Measurements from ENCODE around the gene CPNE2.
"Not testable (repeated sequence)": the region's sequence is repeated elsewhere in the genome, so short reads cannot be mapped to it uniquely, and the experiment has no call there.

Gene CPNE2

GRCh38 chr16:57102888-57103851 is 10.8 kb downstream of the CPNE2 start:
- no peak for DNase-seq

- no peak for DNase-seq
Measured at GRCh38 chr16:57104706-57105105, 12.3 kb downstream of the CPNE2 start.

GRCh38 chr16:57105184-57105583 is 12.8 kb downstream of the CPNE2 start:
- no peak for DNase-seq

DNA sequence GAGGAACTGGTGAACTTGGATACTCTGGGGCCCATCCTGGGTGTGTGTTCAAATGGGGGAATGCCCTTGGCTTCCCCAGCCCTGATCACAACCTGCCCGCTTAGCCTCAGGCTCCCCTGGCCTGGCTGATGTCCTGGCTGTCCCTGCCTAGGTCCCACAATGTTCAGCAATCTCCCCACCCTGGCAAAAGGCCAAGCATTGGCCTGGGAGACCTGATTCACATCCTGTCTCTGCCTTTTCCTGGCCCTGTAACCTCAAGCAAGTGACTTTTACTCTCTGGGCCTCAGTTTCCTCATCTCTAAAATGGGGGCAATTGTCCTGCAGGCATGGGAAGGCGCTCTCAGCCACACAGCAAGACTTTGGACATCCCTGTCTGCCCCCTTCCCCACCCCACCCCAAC is 14.4 kb downstream of the CPNE2 start:
- no peak for DNase-seq

GRCh38 chr16:57107321-57107922 is 15.0 kb downstream of the CPNE2 start:
- no peak for DNase-seq

- no peak for DNase-seq
Measured at GRCh38 chr16:57108432-57108831, 16.0 kb downstream of the CPNE2 start.

- DNase-seq, result not testable (repeated sequence)
Measured at GRCh38 chr16:57109259-57110105, 17.1 kb downstream of the CPNE2 start.

DNA sequence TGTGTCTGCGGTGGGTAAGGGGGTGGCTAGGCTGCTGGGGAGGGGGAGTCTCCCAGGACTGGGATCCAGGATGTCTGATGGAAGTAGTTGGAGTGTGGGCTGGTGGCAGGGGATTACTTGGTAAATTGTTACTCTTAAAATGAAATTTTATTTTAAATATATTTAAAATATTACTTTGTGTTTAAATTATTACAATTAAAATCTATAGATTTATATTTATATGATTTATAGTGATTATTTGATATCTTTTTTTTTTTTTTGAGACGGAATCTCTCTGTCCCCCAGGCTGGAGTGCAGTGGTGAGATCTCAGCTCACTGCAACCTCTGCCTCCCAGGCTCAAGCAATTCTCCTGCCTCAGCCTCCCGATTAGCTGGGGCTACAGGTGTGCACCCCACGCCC is 18.6 kb downstream of the CPNE2 start:
- DNase-seq, result no peak

GRCh38 chr16:57111420-57111819 is 19.0 kb downstream of the CPNE2 start:
- DNase-seq, result no peak

DNA sequence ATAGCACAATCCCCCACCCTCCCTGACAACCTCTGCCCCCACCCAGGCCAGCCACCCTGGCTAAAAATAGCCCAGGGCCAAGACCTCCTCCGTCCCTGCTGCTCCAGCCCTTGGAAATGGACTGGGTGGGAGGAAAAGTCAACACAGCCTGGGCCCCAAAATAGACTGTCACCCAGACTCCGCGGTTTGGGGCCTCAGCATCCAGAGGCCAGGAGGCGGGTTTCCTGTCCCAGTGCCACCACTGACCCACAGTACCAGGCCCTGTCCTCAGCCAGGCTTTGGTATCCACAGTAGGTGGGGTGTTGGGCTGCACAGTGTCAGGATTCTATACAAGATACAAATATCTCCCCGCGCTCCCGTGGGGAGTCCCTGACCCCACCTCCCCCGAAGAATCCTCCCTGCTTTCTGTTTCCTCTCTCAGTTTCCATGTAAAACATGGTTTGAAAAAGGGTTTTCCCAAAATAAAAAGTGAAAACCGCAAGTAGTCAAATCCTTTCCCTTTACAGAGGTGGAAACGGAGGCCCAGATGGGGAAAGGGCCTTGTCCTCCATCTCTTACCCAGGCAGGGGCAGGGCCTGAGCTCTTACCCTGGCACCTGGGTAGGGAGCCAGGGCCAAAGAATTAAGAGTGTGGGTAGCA is 20.1 kb downstream of the CPNE2 start:
- no peak for DNase-seq

DNA sequence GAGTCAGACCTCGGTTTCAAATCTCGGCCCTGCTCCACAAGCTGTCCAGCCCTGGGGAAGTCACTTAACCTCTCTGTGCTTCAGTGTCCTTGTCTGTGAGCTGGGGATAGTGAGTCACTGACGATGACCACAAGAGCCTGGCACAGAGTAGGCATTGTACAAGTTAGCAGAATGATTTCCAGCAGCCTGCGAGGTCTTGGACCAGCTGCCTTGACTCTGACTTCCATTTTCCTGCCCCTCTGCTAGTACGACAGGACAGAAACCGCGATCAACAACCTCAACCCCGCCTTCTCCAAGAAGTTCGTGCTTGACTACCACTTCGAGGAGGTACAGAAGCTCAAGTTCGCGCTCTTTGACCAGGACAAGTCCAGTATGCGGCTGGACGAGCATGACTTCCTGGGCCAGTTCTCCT is 20.7 kb downstream of the CPNE2 start:
- DNase-seq, result no peak

DNA sequence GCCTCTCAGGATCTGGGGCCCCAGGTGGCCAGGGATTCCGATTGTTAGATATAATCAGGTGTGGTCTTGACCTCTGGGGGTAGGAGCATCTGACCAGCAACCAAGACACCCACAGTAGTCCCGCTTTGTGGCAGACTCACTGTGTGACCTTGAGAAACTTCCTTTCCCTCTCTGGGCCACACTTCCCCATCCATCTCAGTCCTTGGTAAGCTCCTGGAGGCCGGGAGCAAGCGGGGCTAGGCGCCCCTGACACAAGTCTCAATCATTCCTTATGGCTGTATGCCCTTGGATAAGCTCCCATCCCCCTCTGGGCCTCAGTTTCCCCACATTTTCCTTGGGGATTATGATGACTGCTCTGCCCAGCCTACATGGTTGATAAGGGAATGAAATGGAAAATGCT is 21.3 kb downstream of the CPNE2 start:
- DNase-seq, result no peak

DNA sequence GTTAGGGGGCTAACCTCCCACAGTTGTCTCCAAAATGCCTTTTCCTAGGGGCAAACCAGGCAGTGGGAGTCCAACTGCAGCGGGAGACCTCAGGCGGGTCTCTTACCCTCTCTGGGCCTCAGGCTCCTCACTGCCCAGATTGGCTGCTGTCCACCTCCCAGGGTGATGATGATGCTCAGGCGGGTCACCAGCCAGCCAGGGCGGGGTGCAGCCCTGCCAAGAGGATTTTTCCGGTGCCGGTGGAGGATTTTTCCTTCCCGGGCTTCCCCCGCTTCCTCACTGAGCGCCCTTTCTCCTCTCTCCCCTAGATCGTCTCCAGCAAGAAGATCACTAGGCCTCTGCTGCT is 22.8 kb downstream of the CPNE2 start:
- no peak for DNase-seq

DNA sequence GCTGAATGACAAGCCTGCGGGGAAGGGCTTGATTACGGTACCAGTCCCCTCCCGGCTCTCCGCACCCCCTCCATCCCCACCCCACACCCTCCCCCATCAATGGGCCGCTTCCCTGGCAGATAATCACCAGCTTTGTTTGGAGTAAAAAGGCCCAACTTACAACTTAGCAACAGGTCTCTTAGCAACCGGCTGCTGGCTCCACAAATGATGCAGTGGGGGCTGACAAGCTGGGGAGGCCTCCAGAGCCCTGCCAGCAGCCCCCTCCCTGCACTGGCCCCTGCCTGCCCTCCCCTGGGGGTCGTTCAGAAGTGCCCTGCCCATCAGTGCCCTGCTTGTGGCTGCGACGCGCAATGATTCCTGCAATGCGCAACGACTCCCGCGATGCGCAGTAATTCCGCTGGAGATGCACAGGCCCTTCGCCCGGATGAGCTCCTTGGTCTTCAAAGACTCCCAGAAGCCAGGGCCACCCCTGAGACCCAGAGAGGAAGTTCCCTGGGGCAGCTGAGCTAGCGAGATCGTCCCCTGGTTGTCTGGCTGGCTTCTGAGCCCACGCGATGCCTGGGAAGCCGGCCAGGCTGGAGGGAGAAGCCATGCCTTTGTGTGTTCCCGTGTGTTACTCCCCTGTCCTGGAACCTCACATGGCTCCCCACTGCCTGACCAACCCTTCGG is 23.3 kb downstream of the CPNE2 start:
- no peak for DNase-seq

DNA sequence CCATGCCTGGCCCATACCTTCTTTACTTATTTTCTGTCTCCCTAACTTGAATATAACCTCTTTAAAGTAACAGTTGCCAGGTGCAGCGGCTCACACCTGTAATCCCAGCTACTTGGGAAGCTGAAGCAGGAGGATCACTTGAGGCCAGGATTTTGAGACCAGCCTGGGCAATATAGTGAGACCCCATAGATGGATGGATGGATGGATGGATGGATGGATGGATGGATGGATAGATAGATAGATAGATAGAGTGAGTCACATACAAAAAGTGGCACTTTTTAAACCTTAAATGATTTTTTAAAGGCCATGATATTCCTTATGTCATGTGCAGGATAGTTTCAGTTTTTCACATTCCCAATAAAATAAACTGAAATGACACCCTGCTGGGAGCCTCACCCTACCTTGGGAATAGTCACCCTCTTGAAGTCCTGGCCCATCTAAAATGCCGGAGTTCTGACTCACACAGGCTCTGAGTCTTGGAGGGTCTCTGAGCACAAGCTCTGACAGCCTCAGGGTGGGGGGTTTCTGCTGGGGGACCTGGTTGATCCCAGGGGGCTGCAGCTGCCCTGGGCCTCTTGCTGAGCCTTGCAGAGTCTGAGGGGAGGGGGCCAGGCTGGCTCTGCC is 26.2 kb downstream of the CPNE2 start:
- DNase-seq, result no peak

- no peak for DNase-seq
Measured at GRCh38 chr16:57123216-57123973, 31.0 kb downstream of the CPNE2 start.

- no peak for DNase-seq
Measured at GRCh38 chr16:57123974-57124674, 31.7 kb downstream of the CPNE2 start.

DNA sequence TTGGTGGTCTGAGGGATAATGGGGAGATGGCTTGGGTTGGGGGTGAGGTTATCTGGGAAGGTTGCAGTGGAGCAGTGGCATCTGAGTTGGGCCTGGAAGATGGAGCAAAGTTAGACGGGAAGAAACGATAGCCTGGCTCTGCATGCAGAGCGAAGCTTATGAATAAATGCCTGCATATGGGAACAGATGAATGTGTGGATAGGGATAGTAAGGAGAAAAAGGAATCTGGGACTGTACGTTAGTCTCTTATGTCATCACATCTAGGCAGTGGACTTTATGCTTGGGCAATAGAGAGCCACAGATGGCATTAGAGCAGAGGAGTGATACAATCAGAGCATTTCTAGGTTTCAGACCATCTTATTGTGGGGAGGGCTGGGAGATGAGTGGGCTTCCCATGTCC is 33.0 kb downstream of the CPNE2 start:
- DNase-seq, result no peak

- no peak for DNase-seq
Measured at GRCh38 chr16:57125969-57126368, 33.6 kb downstream of the CPNE2 start.

- DNase-seq, result no peak
Measured at GRCh38 chr16:57126411-57126810, 34.0 kb downstream of the CPNE2 start.

Data from GOT3 (cell line).